Natural killer cell treated with Interleukin-12 subunit alpha and Interleukin-12 subunit beta and Interleukin-15 and Interleukin-18, amount 100 ng/mL, for 72 hours (primary cell): ENCODE data around the gene UBXN6. TPM values are rescaled to one million over a fixed set of nuclear protein-coding genes. Genes with fewer than 3 reads are reported as not detected.

Experiments
- ATAC-seq, 2 donors: fragments of 150-1000 bp; cut with Tn5 transposase in 1 of 2; sonication (Bioruptor Pico), chemical (Tn5 transposase) in 1 of 2; 2 replicates each; pipeline ENCODE4 v1.10.0; 2021
- DNase-seq: peaks from one replicate; pipeline ENCODE4 v3.0.0; 2022; ENCODE audit warnings: low spot score
- H3K27ac Mint-ChIP-seq, 2 donors: 1 replicate in 1 of 2; 2 replicates in 1 of 2; pipeline ENCODE4 v1.8.0; 2022; ENCODE audit warnings: mixed read lengths in 2 of 2, mild to moderate bottlenecking in 1 of 2, moderate library complexity in 1 of 2
- H3K27me3 Mint-ChIP-seq, 2 donors: 1 replicate in 1 of 2; 2 replicates in 1 of 2; pipeline ENCODE4 v1.8.0; 2022; ENCODE audit warnings: mixed read lengths in 2 of 2
- H3K36me3 Mint-ChIP-seq: one replicate; pipeline ENCODE4 v1.8.0; 2022; ENCODE audit warnings: mixed read lengths
- H3K4me1 Mint-ChIP-seq, 2 donors: 1 replicate in 1 of 2; 2 replicates in 1 of 2; pipeline ENCODE4 v1.8.0; 2022; ENCODE audit warnings: low read depth in 2 of 2, mixed read lengths in 2 of 2, mild to moderate bottlenecking in 1 of 2
- H3K4me3 Mint-ChIP-seq: one replicate; pipeline ENCODE4 v1.8.0; 2022; ENCODE audit warnings: mixed read lengths
- H3K9me3 Mint-ChIP-seq: 2 replicates; pipeline ENCODE4 v1.8.0; 2022; ENCODE audit warnings: mixed read lengths
- total RNA-seq, 2 donors: library from RNA; stranded (reverse); gene quantifications; one replicate each; pipeline ENCODE4 v1.2.3, GENCODE V29; 2022

The UBXN6 gene, protein sequence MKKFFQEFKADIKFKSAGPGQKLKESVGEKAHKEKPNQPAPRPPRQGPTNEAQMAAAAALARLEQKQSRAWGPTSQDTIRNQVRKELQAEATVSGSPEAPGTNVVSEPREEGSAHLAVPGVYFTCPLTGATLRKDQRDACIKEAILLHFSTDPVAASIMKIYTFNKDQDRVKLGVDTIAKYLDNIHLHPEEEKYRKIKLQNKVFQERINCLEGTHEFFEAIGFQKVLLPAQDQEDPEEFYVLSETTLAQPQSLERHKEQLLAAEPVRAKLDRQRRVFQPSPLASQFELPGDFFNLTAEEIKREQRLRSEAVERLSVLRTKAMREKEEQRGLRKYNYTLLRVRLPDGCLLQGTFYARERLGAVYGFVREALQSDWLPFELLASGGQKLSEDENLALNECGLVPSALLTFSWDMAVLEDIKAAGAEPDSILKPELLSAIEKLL
- total RNA-seq, result 10 to 100 TPM; 56.9 to 63.9 TPM

DNA sequence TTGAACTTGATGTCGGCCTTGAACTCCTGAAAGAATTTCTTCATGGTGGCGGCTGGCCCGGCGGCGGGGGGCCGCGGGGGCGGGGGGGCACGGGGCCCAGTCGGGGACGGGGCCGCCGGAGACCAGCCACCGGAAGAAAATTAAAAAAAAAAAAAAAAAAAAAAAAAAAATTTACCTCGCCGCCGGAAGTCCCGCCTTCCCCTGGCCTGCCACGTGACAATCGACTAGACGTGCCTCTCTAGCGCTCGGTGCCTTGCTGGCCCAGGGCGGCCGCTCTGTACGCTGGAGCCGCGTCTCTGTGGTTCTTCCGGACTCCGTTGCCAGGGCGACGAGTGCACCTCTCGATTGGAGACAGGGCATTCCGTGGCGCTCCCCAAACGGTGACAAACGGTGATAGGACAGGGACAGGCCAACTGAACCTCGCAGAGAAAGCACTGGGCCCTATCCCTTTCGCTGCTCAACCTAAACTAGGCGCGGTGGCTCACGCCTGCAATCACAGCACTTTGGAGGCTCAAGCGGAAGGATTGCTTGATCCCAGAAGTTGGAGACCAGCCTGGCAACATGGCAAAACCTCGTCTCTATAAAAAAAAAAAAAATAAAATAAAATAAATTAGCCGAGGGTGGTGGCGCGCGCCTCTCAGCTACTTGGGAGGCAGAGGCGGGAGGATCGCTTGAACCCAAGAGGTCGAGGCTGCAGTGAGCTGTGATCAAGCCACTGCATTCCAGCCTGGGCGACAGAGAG, at the start of gene UBXN6:
Gene UBXN6, minus strand, starts transcription at position 141 of the 742 bp plus-strand sequence. Its CDS starts 97 bp downstream, at position 44.
- H3K4me1 Mint-ChIP-seq, result peaks cover 16 to 22% of the 10 kb centered on the region in 2 donors
- H3K4me3 Mint-ChIP-seq, result peak within 1 kb of the TSS; percentile 96
- ATAC-seq (peak; percentile 98), DNase-seq (peak; percentile 98)
- no peaks in the 10 kb centered on the region for H3K36me3 Mint-ChIP-seq
- H3K27me3 Mint-ChIP-seq, result no peaks in the 10 kb centered on the region
- H3K9me3 Mint-ChIP-seq, result no peaks in the 10 kb centered on the region
- peak within 1 kb of the TSS; percentile 87 to 97 for H3K27ac Mint-ChIP-seq

DNA sequence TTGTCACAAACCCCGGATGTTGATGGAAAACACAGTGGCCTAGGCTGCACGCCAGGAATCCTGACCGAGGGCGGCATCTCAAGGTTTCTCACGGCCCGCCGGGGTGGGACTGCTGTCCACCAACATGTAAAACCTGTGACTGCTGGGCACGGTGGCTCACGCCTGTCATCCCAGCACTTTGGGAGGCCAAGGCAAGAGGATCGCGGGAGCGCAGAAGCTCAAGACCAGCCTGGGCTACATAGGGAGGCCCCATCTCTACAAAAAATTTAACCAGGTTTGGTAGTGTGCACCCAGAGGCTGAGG, 49.5 kb upstream of the UBXN6 start:
- Mint-ChIP-seq H3K27me3 (no peaks in the 10 kb centered on the region), H3K4me1 (peaks cover 8 to 13% of the 10 kb centered on the region in 2 donors), H3K27ac (no peak overlapping the region), H3K9me3 (no peaks in the 10 kb centered on the region), H3K4me3 (no peak overlapping the region), H3K36me3 (no peaks in the 10 kb centered on the region)
- DNase-seq (no peak), ATAC-seq (no peak)

DNA sequence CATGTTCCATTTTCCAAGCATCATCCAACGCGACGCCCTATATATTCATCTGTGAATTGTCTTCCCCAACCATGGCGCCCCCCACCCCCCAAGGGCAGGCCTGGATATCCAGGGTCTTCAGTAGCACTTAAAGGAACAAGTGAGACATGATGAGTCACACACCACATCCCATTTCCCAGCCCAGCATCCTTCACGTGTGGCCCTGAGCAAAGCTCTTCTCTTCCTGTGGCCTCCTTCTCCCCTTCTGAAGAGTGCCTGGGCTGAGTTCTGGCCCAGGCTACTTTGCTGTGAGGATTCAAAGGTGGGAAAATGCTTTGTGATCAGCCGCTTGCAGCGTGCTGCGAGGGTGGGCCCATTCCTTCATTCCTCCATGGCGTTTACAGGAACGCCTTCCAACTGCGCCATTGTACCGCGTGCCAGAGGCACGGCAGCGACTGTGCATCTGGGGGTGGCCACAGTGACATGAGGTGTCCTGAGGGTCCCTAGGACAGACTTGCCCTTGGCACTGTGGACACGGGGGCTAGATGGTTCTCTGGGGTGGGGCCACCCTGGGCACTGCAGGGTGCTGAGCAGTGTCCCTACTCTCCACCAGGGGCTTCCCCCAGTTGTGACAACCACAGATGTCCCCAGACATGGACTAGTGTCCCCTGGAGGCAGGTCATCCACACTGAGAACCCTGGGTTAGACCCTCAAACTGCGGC, 49.0 kb upstream of the UBXN6 start:
- peak in 1 of 2 donors; percentile 28 for ATAC-seq
- no peaks in the 10 kb centered on the region for H3K27me3 Mint-ChIP-seq
- no peak for DNase-seq
- H3K4me3 Mint-ChIP-seq, result no peak overlapping the region
- H3K4me1 Mint-ChIP-seq, result peaks cover 8 to 13% of the 10 kb centered on the region in 2 donors
- peak overlapping the region in 1 of 2 donors; percentile 6 for H3K27ac Mint-ChIP-seq
- no peaks in the 10 kb centered on the region for H3K9me3 Mint-ChIP-seq
- no peaks in the 10 kb centered on the region for H3K36me3 Mint-ChIP-seq

DNA sequence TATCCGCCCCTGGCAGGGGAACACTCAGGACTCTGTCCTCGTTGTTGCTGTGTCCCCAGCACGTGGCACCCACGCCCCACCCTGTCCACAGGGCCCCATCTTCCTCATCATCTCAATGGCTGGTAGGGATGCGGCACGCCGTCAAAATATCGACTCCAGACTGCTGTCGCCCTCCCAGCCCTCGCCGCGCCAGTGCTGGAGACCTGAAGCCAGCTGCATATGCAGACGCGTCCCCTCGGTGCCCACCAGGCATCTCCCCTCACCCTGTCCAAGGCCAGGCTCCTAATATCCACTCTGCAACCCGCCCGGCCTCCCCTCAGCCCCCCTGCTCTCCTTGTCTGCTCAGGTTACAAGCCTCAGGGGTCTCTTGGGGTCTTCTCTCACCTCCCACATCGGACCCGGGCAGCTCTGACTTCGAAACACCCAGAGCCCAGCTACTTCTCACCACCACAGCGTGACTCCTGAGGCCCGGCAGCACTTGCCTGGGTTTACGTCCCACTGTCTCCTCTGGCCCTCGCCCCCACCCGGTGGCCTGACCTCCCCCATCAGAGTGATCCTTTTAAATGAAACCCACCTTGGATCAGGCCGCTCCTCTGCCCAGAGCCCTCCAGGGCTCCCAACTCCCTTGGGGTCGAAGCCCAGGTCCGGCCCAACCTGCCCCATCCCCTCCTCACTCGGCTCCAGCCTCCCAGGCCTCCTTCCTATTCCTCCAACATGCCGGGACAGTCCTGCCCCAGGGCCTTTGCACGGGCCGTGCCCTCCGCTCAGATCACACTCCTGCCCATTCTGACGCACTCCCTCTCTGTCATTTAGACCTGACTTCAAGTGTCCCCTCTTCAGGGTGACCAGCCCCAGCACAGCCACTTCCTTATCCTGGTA, 48.2 kb upstream of the UBXN6 start:
- peaks cover 8 to 13% of the 10 kb centered on the region in 2 donors for H3K4me1 Mint-ChIP-seq
- no peak for ATAC-seq
- no peaks in the 10 kb centered on the region for H3K27me3 Mint-ChIP-seq
- H3K9me3 Mint-ChIP-seq, result no peaks in the 10 kb centered on the region
- H3K27ac Mint-ChIP-seq, result peak overlapping the region in 1 of 2 donors; percentile 6
- H3K4me3 Mint-ChIP-seq, result no peak overlapping the region
- no peaks in the 10 kb centered on the region for H3K36me3 Mint-ChIP-seq
- no peak for DNase-seq

DNA sequence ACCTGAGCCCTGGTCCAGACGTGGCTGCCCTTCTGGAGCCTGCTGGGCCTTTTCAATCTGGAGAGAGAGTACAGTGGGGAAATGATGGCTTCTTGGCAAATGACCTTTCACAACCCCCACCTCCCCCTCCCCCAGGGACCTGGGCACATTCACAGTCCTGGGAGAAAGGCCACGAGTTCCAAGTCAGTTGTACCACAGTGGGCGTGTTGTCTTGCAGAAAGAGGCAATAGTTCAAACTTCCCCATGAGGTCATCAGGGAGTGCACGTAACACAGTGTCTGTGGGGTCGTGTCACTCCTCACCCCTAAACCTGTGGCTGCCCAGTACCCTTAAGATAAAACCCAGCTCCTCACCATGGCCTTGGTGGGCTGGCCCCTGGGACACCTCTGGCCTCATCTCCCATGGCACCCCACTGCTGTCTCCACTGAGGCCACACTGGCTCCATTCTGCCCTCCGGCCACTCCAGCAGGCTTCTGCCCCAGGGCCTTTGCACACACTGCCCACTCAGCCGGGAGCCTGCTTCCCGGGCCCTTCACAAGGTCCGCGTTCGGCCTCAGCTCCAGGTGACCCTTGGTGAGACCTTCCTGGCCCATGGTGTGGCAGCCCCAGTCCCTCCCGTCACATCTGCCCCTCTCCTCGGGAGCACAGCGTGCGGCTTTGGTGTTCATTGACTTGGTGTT, 47.4 kb upstream of the UBXN6 start:
- ATAC-seq, result peak in 1 of 2 donors; percentile 30
- H3K4me1 Mint-ChIP-seq, result peaks cover 8 to 13% of the 10 kb centered on the region in 2 donors
- no peak for DNase-seq
- H3K27me3 Mint-ChIP-seq, result no peaks in the 10 kb centered on the region
- H3K27ac Mint-ChIP-seq, result no peak overlapping the region
- no peaks in the 10 kb centered on the region for H3K36me3 Mint-ChIP-seq
- no peak overlapping the region for H3K4me3 Mint-ChIP-seq
- H3K9me3 Mint-ChIP-seq, result no peaks in the 10 kb centered on the region

DNA sequence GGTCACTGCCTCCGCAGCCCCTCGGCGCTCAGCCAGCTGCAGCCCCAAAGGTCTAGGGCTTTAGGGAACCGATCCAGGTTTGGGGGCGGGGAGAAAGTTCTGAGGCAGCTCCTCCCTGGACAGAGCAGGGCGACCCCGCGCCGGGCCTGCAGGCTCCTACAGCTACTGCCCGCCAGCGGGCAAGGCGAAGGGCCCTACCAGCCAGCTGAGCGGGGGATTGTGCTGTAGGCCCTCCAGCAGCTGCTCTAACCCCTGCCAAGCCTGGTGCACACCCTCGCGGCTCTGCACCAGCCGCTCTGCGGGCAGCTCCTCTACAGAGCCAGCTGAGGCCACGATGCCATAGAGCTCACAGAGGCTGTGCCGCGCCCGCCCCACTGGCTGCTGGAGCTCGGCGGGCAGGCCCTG, 46.7 kb upstream of the UBXN6 start:
- DNase-seq, result no peak
- no peaks in the 10 kb centered on the region for H3K27me3 Mint-ChIP-seq
- no peak overlapping the region for H3K4me3 Mint-ChIP-seq
- ATAC-seq, result no peak
- H3K4me1 Mint-ChIP-seq, result peaks cover 8 to 13% of the 10 kb centered on the region in 2 donors
- H3K27ac Mint-ChIP-seq, result no peak overlapping the region
- H3K9me3 Mint-ChIP-seq, result no peaks in the 10 kb centered on the region
- H3K36me3 Mint-ChIP-seq, result no peaks in the 10 kb centered on the region

DNA sequence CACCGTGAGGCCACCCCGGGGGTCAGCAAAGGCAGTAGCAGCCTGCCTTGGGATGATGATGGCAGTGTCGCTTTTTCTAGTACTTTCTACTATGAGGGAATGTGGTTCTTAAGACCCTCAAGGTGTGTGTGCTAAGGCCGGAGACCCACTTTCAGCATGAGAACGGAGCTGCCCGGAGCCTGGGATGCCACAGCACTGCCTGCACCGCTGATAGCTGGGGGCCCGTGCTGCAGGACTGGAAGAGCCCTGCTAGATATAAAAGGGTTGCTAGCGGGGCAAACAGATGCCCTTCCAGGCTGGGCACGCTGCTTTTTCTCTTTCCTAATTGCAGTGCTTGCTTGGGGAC, 46.2 kb upstream of the UBXN6 start:
- Mint-ChIP-seq H3K4me1 (peaks cover 8 to 13% of the 10 kb centered on the region in 2 donors), H3K4me3 (no peak overlapping the region), H3K9me3 (no peaks in the 10 kb centered on the region), H3K27ac (no peak overlapping the region), H3K36me3 (no peaks in the 10 kb centered on the region), H3K27me3 (no peaks in the 10 kb centered on the region)
- DNase-seq (no peak), ATAC-seq (no peak)

DNA sequence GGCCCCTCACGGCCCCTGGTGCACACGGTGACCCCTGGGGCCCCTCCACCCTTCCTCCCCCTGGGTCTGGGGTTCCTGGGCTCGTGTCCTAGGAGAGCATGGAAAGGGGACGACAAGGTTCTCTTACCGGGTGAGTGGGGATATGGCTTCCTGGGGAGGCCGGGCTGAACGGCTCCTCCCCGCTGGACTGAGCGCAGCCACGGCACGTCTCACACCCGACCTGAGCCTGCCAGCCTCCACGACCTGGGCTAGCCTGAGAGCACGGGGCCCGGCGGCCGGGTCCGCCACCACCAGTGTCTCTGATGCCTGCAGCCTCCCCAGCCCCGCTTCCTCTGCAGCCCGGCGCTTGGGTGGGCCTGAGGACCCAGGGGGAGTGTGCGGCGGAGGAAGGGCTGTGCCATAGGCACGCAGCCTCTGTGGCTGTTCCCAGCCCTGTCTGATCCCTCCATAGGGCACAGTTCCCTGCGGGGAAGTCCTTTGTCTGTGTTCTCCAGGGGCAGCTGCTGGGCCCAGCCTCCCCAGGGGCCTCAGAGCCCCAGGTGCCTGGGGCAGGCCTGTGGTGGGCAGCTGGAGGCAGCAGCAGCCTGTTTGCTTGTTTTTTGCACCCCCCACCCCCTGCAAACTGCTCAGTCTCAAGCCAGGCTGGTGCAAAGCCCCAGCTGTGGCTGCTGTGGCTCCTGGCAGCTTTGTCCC, 45.7 kb upstream of the UBXN6 start:
- peaks cover 8 to 13% of the 10 kb centered on the region in 2 donors for H3K4me1 Mint-ChIP-seq
- DNase-seq (no peak), ATAC-seq (no peak)
- no peak overlapping the region for H3K27ac Mint-ChIP-seq
- no peaks in the 10 kb centered on the region for H3K9me3 Mint-ChIP-seq
- no peak overlapping the region for H3K4me3 Mint-ChIP-seq
- no peaks in the 10 kb centered on the region for H3K27me3 Mint-ChIP-seq
- no peaks in the 10 kb centered on the region for H3K36me3 Mint-ChIP-seq

DNA sequence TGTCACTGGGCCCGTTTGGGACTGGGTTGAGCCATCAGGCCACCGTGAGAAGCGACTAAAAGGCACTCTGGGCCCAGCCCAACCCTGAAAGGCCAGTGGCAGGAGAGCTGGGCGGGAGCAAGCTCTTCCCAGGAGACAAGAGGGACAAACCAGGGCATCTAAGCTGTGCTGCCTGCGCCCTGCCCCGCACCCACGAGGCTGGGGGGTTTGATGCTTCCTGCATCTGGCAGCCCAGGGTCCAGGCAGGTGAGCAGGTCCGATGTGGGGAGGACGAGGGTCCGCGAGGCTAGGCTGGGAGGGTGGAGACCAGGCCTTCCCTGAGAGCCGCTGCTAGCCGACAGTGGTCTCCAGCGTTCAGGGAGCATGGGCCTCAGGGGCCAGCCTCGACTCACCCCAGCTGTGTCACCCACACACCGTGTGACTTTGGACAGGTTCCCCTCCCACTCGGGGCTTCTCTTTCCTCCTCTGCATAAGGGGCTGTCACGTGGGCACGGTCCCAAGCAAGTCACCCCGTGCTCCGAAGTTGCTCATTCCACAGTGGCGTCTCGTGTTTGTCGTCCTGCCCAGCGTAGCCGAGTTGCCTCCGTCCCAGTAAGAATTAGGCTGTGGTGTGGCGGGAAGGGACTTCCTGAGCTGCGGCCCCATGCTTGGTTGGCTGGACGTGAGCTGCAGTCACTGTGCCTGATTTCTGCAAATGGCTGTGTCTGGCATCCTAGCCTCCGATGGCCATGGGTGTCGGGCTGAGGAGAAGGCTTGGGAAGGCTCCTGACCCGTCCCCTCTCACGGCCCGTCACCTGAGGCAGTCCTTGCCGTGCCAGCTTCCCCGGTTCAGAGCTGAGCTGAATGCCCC, 44.9 kb upstream of the UBXN6 start:
- H3K36me3 Mint-ChIP-seq, result no peaks in the 10 kb centered on the region

DNA sequence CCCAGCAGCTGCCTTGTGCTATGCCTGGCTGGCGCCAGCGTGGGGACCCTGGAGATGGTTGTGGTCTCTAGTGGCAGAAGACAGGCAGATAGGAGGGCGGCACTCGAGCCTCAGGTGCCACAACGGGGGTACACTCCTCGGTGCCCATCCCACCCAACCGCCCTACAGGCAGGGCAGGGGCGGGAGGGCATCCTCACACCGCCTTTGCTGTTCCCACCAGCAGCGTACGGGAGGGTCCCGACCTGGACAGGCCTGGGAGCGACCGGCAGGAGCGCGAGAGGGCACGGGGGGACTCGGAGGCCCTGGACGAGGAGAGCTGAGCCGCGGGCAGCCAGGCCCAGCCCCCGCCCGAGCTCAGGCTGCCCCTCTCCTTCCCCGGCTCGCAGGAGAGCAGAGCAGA, 44.1 kb upstream of the UBXN6 start:
- Mint-ChIP-seq H3K27me3 (no peaks in the 10 kb centered on the region), H3K36me3 (no peaks in the 10 kb centered on the region), H3K27ac (no peak overlapping the region), H3K9me3 (no peaks in the 10 kb centered on the region), H3K4me1 (peaks cover 7 to 12% of the 10 kb centered on the region in 2 donors), H3K4me3 (no peak overlapping the region)
- ATAC-seq, result no peak
- DNase-seq, result no peak

More for the DNA sequence above, 44.9 kb upstream of the UBXN6 start:
- ATAC-seq (no peak), DNase-seq (no peak)
- Mint-ChIP-seq H3K27ac (no peak overlapping the region), H3K9me3 (no peaks in the 10 kb centered on the region), H3K4me1 (peaks cover 8 to 13% of the 10 kb centered on the region in 2 donors), H3K27me3 (no peaks in the 10 kb centered on the region), H3K4me3 (no peak overlapping the region)

DNA sequence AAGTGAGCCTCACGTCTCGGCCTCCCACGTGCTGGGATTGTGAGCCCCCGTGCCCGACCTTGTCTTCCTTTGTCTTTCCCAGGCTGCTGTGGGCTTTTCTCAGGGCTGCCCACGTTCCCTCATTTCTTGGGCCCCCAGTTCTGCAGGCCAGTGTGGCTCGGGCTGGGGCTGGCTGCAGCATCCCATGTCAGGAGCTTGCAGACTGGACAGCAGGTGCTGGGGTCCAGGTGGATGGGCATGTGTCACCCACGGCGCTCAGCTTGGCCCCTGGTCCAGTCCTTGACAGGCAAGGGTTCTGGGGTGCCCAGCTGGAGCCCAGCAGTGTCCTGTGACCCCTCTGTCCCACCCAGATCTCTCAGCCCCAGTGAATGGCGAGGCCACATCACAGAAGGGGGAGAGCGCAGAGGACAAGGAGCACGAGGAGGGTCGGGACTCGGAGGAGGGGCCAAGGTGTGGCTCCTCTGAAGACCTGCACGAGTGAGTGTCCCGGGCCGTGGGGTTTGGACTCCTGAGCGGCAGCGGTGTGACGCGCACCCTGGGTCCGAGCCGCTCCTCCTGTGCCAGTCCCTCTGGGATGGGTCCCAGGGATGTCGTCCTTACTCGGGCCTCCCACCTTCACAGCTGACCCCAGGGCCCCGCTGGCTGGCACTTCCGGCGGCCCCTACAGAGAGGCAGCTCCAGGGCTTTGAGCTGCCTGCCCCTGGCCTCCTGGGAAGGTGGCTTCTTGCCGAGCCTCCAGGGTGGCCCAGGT, 43.4 kb upstream of the UBXN6 start:
- no peaks in the 10 kb centered on the region for H3K9me3 Mint-ChIP-seq
- DNase-seq, result no peak
- ATAC-seq, result no peak
- H3K36me3 Mint-ChIP-seq, result no peaks in the 10 kb centered on the region
- H3K27ac Mint-ChIP-seq, result no peak overlapping the region
- H3K27me3 Mint-ChIP-seq, result no peaks in the 10 kb centered on the region
- peaks cover under 1 to 5% of the 10 kb centered on the region in 2 donors for H3K4me1 Mint-ChIP-seq
- no peak overlapping the region for H3K4me3 Mint-ChIP-seq
